SK-N-SH (cell line): ENCODE measurements around the gene TNIP2. TPM values are rescaled to one million over a fixed set of nuclear protein-coding genes. Genes with fewer than 3 reads are reported as not detected.

Experiments
- CTCF ChIA-PET: fragments of 300-600, 350-600 bp; formaldehyde crosslinking; extraction: SDS; loops from one replicate; lab custom pipeline; 2021; lab: Yijun Ruan, JAX
- POLR2A ChIA-PET: fragments of 350-600 bp; sonication (Branson Sonifier 250); formaldehyde crosslinking; extraction: SDS; loops from one replicate; lab custom pipeline; 2020; ENCODE audit warnings: antibody characterized with exemption, inconsistent platforms; lab: Yijun Ruan, JAX
- DNase-seq: peaks from one replicate; pipeline ENCODE4 v3.0.0; 2012
- H2AFZ ChIP-seq: fragments of 200-600 bp; sonication (generic); 2 replicates; pipeline ENCODE4 v1.8.1; 2016; ENCODE audit warnings: antibody characterized with exemption, mild to moderate bottlenecking, low read depth
- H3F3A ChIP-seq: fragments of 200-600 bp; sonication (generic); replicated peaks from 2 replicates; pipeline ENCODE3; 2016; ENCODE audit warnings: antibody characterized with exemption, mild to moderate bottlenecking; ENCODE audit not compliant: insufficient read depth
- H3K27ac ChIP-seq, 2 experiments: fragments of 200-500 bp in 1 of 2; fragments of 200-600 bp in 1 of 2; sonication (Bioruptor generic) in 1 of 2; sonication (generic), shearing (Covaris generic) in 1 of 2; 2 replicates each; pipeline versions ENCODE4 v1.5.1 to v1.6.1; 2014 to 2016; ENCODE audit warnings: low read depth in 2 of 2, inconsistent platforms in 1 of 2, low read length in 1 of 2, mild to moderate bottlenecking in 1 of 2, mixed read lengths in 1 of 2
- H3K27me3 ChIP-seq: fragments of 200-600 bp; sonication (generic), shearing (Covaris generic); 2 replicates; pipeline ENCODE4 v1.6.1; 2016; ENCODE audit warnings: mixed run types; ENCODE audit not compliant: insufficient read depth
- H3K36me3 ChIP-seq, 2 experiments: fragments of 200-500 bp in 1 of 2; fragments of 200-600 bp in 1 of 2; sonication (Bioruptor generic) in 1 of 2; sonication (generic) in 1 of 2; replicated peaks in 1 of 2; 2 replicates each; pipeline versions ENCODE3 to v1.5.1; 2014 to 2016; ENCODE audit warnings: low read length in 1 of 2, mild to moderate bottlenecking in 1 of 2; ENCODE audit not compliant: insufficient read depth in 2 of 2, control insufficient read depth in 1 of 2
- H3K4me1 ChIP-seq, 2 experiments: fragments of 200-500 bp in 1 of 2; fragments of 200-600 bp in 1 of 2; sonication (Bioruptor generic) in 1 of 2; sonication (generic), shearing (Covaris generic) in 1 of 2; 2 replicates each; pipeline versions ENCODE4 v1.5.1 to v1.6.1; 2014 to 2016; ENCODE audit warnings: low read depth in 1 of 2, low read length in 1 of 2, mixed run types in 1 of 2; ENCODE audit not compliant: insufficient read depth in 2 of 2, control insufficient read depth in 1 of 2
- H3K4me2 ChIP-seq: fragments of 200-600 bp; sonication (generic), shearing (Covaris generic); 2 replicates; pipeline ENCODE4 v1.6.1; 2017; ENCODE audit warnings: mixed run types
- H3K4me3 ChIP-seq, 2 experiments: fragments of 200-500 bp in 1 of 2; fragments of 200-600 bp in 1 of 2; sonication (Bioruptor generic) in 1 of 2; sonication (generic), shearing (Covaris generic) in 1 of 2; 2 replicates each; pipeline versions ENCODE4 v1.5.1 to v1.8.1; 2014 to 2016; ENCODE audit warnings: low read depth in 2 of 2, inconsistent platforms in 1 of 2, low read length in 1 of 2, mild to moderate bottlenecking in 1 of 2, mixed read lengths in 1 of 2, moderate library complexity in 1 of 2
- H3K79me2 ChIP-seq: fragments of 200-600 bp; sonication (generic); 2 replicates; pipeline ENCODE4 v1.8.1; 2017; ENCODE audit warnings: mild to moderate bottlenecking; ENCODE audit not compliant: insufficient read depth
- H3K9ac ChIP-seq: fragments of 200-600 bp; sonication (generic); 2 replicates; pipeline ENCODE4 v1.6.1; 2017; ENCODE audit warnings: mixed run types
- H3K9me2 ChIP-seq: fragments of 200-600 bp; sonication (generic); 2 replicates; pipeline ENCODE4 v1.6.1; 2017; ENCODE audit warnings: mixed run types
- H3K9me3 ChIP-seq: fragments of 200-600 bp; sonication (generic); 2 replicates; pipeline ENCODE4 v1.6.1; 2017; ENCODE audit warnings: mixed run types, mild to moderate bottlenecking, moderate library complexity
- H4K20me1 ChIP-seq: fragments of 200-600 bp; sonication (generic); 2 replicates; pipeline ENCODE4 v1.6.1; 2017; ENCODE audit warnings: mild to moderate bottlenecking, mixed run types; ENCODE audit not compliant: insufficient read depth
- CHD2 ChIP-seq: fragments of 150-350 bp; IDR thresholded peaks from 2 replicates; pipeline ENCODE4 v1.6.1; 2018; ENCODE audit warnings: low read length; ENCODE audit not compliant: partially characterized antibody
- ELF1 ChIP-seq: IDR thresholded peaks from 2 replicates; pipeline ENCODE4 v1.4.0; 2012
- FOSL2 ChIP-seq: IDR thresholded peaks from 2 replicates; pipeline ENCODE4 v1.4.0; 2012; ENCODE audit warnings: low read depth, mild to moderate bottlenecking, moderate library complexity, borderline replicate concordance
- FOXJ3 ChIP-seq: sonication (generic); formaldehyde crosslinking; IDR thresholded peaks from 2 replicates; pipeline ENCODE4 v1.5.1; 2020; ENCODE audit warnings: mild to moderate bottlenecking, missing genetic modification reagents
- FOXM1 ChIP-seq: IDR thresholded peaks from 2 replicates; pipeline ENCODE4 v1.4.0; 2012; ENCODE audit warnings: low read depth, mild to moderate bottlenecking
- IRF3 ChIP-seq: fragments of 150-350 bp; IDR thresholded peaks from 2 replicates; pipeline ENCODE4 v1.6.1; 2016; ENCODE audit warnings: mild to moderate bottlenecking, low read depth, low read length
- JUND ChIP-seq: IDR thresholded peaks from 2 replicates; pipeline ENCODE4 v1.4.0; 2012
- NRF1 ChIP-seq: IDR thresholded peaks from 2 replicates; pipeline ENCODE4 v1.6.1; 2012; ENCODE audit warnings: low read depth, mild to moderate bottlenecking, low read length
- POLR2AphosphoS5 ChIP-seq: IDR thresholded peaks from 2 replicates; pipeline ENCODE4 v1.6.1; 2012; ENCODE audit warnings: low read depth, low read length
- RCOR1 ChIP-seq: fragments of 150-350 bp; IDR thresholded peaks from 2 replicates; pipeline ENCODE4 v1.6.1; 2017; ENCODE audit warnings: antibody characterized with exemption, low read length
- RFX5 ChIP-seq: IDR thresholded peaks from 2 replicates; pipeline ENCODE4 v1.6.1; 2012; ENCODE audit warnings: mild to moderate bottlenecking, improper control_type of control experiment, low read length
- RXRA ChIP-seq: IDR thresholded peaks from 2 replicates; pipeline ENCODE4 v1.4.0; 2012; ENCODE audit warnings: low read depth, mild to moderate bottlenecking, borderline replicate concordance
- TCF12 ChIP-seq: IDR thresholded peaks from 2 replicates; pipeline ENCODE4 v1.4.0; 2012
- USF1 ChIP-seq: IDR thresholded peaks from 2 replicates; pipeline ENCODE4 v1.4.0; 2012; ENCODE audit warnings: low read depth, borderline replicate concordance
- ZBTB33 ChIP-seq: IDR thresholded peaks from 2 replicates; pipeline ENCODE4 v1.4.0; 2012; ENCODE audit warnings: low read depth, borderline replicate concordance
- WGBS: methylation state at CpG from one replicate; pipeline ENCODE4 v1.1.6; 2017; ENCODE audit warnings: low lambda C conversion rate; 5-methylcytosine and 5-hydroxymethylcytosine counted together
- polyA plus RNA-seq, 3 experiments: library from polyadenylated mRNA; depleted of rRNA; stranded (reverse); fragments of >200 nt; gene quantifications; 2 replicates each; pipeline ENCODE4 v1.2.3, GENCODE V29; 2012

TNIP2 gene
- polyA plus RNA-seq, 1 of the 3 experiments (the other 2 are of a cell fraction) = 78.9 TPM

GRCh38 chr4:2695346-2696060, 60.6 kb downstream of the TNIP2 start:
- WGBS = 94% methylated on average over 5 of the region's 5 CpGs
- Histone ChIP-seq H3K79me2 (no peaks in the 10 kb centered on the region), H3K27ac (no peak overlapping the region), H3K4me2 (no peak overlapping the region), H3K4me3 (no peak overlapping the region), H3K36me3 (peaks cover 55 to 72% of the 10 kb centered on the region in 2 experiments), H2AFZ (no peak overlapping the region), H3K9me2 (no peaks in the 10 kb centered on the region), H3K9me3 (no peaks in the 10 kb centered on the region), H4K20me1 (0 out of 2 replicates have a peak, but pooled peaks cover 5% of the 10 kb centered on the region), H3K9ac (no peak overlapping the region), H3K4me1 (no peaks in the 10 kb centered on the region), H3K27me3 (no peaks in the 10 kb centered on the region), H3F3A (no peaks in the 10 kb centered on the region)
- POLR2A ChIA-PET = no interaction called here
- CTCF ChIA-PET = interaction anchor here (0.7 to 1.5 kb wide), 3 partner anchors 12 to 475 kb away, joined by 3 to 4 read pairs (median 3); no protein-coding TSS in a partner anchor
- TF ChIP-seq IRF3 = no peak
- TF ChIP-seq ZBTB33 = no peak
- no peak for TF ChIP-seq TCF12
- TF ChIP-seq FOSL2 = no peak
- TF ChIP-seq POLR2AphosphoS5 = no peak
- TF ChIP-seq FOXJ3 (CRISPR knock-in tag) = no peak
- no peak for TF ChIP-seq RFX5
- no peak for TF ChIP-seq USF1
- no peak for DNase-seq

GRCh38 chr4:2694691-2695090, 61.4 kb downstream of the TNIP2 start:
- no peak for DNase-seq
- no peak overlapping the region for H3K9ac ChIP-seq
- H3K27ac ChIP-seq = no peak overlapping the region
- no peak overlapping the region for H3K4me2 ChIP-seq
- no peaks in the 10 kb centered on the region for H3K9me3 ChIP-seq
- H3K4me3 ChIP-seq = no peak overlapping the region
- H4K20me1 ChIP-seq = 0 out of 2 replicates have a peak, but pooled peaks cover 5% of the 10 kb centered on the region
- POLR2A ChIA-PET = no interaction called here
- H3K36me3 ChIP-seq = peaks cover 51 to 73% of the 10 kb centered on the region in 2 experiments
- H3K4me1 ChIP-seq = no peaks in the 10 kb centered on the region
- H3K27me3 ChIP-seq = no peaks in the 10 kb centered on the region
- TF ChIP-seq JUND = no peak
- no peak for TF ChIP-seq RXRA
- TF ChIP-seq USF1 = no peak
- TF ChIP-seq ELF1 = no peak
- no peak for TF ChIP-seq NRF1
- TF ChIP-seq CHD2 = no peak
- no peak for TF ChIP-seq FOXM1
- TF ChIP-seq RCOR1 = no peak
- TF ChIP-seq, all 33 proteins: peak for 0
- no peak overlapping the region for H2AFZ ChIP-seq
- no peaks in the 10 kb centered on the region for H3K9me2 ChIP-seq
- H3K79me2 ChIP-seq = no peaks in the 10 kb centered on the region
- 96% methylated on average over 16 of the region's 16 CpGs for WGBS
- CTCF ChIA-PET = no interaction called here
- no peaks in the 10 kb centered on the region for H3F3A ChIP-seq
